Putamen (tissue), 1 donor: Measurements from ENCODE around the gene CAMK4.

ENCODE experiments used
- DNase-seq: peaks from one replicate; pipeline ENCODE4 v3.0.0-alpha.2; 2016; ENCODE audit warnings: low spot score

Gene CAMK4

DNA sequence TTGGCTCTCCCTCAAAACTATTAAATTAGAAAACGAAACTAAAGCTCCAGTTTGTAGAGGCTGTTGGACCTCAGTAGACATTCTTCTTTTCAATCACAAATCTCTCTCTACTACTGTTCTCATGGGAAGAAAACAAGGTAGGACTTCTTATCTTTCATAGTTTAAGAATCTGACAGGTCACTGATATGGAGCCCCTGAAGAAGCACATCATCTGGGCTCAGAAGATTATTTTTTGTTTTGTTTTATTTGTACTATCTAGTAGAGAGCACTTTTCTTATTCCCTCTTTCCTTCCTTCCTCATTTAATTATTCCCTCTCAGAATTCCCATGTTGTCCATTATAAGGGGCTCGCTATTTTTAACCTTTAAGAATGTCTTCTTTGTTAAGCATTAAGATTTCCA is 261.9 kb downstream of the CAMK4 start:
- no peak for DNase-seq

DNA sequence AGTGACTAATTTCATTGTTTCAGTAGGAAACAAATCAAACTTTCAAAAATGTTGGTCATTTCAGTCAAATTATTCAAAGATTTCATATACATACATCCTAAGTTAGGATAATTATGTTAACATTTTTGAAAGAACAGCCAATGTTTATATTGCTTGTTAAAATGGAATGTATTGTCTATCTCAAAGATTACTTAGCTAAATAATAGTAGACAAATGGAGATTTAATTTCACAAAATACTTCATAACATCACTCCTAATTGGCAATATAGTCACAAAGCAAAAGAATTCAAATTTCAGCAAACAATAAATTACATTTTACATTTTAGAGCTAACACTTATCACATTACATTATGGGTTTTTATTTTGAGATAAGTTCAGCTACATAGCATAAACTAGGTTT is 262.7 kb downstream of the CAMK4 start:
- no peak for DNase-seq

DNA sequence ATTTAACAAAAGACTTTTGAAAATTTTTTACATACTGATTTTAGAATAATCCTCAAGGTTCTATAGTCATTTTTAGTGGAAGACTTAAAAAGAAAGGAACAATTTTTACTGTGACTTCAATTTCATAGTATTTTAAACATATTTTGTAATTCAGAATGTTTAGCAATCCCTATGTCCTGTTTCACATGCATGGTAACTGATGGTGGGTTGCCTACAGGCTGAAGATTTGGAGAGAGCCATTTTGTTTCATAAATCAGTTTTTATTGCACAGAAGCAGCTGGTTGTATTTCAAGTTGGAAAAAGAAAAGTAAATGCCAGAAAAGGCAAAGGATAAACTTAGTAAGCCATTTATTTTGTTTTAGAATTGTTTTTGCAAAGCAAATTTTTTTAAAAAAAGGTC is 264.2 kb downstream of the CAMK4 start:
- DNase-seq: no peak

DNA sequence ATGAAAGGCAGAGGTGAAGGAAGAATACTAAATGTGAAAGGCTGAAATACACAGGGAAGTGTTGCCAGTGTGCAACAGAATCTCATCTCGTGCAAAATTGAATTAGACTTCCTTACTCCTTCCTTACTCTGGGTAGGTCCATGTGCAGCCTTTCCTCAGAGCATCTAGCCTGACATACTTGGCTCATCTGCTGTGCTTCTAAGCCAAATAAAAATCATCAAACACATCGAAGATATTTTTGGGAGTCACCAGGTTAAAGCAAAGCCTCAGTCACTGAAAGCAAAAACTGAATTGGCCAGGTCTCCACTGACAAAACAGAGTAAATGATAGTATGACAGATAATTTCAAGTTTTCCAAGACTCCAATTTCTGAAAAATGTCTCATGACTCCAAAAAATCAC is 268.8 kb downstream of the CAMK4 start:
- DNase-seq: no peak

DNA sequence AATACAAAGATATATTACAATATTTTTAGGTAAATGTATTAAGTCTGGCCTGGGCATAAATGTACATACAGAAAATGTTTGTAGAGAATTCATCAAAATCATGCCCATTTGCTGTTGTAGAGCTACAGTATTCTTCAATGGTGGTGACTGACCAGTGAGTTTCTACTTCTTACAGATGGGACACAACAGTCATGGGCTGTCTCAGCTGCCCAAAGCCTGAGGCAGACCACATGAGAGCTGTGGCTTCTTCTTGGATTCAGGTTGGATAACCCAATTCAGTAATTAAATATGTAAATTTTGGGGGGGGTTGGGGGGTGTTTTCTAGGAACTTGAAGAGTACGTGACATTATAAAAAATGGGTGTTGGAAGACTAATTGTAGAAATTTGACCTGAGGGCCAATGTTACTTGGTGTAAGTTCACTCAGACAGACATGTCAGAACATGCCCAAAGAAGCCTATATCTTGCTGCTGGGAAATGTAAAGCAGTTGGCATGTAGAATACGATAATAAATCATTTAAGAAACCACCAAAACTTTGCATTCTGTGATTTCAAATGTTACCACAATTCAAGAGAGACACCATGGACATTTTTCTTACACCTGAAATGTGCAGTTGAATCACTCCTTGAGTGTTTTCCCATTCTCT is 270.3 kb downstream of the CAMK4 start:
- no peak for DNase-seq

DNA sequence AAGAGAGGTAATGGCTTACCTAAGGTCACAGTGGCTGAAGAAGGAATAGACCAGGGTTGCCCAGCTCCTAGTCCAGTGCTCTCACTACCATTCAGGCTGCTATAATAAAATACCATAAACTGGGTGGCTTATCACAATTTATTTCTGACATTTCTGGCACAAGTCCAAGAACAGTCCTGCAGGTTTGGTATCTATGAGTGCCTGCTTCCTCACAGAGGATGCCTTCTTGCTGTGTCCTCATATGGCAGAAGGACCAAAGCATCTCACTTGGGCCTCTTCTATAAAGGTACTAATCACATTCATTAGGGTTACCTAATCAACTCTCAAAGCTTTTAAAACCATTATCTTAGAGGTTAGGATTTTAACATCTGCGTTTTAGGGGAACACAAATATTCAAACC is 271.0 kb downstream of the CAMK4 start:
- no peak for DNase-seq

DNA sequence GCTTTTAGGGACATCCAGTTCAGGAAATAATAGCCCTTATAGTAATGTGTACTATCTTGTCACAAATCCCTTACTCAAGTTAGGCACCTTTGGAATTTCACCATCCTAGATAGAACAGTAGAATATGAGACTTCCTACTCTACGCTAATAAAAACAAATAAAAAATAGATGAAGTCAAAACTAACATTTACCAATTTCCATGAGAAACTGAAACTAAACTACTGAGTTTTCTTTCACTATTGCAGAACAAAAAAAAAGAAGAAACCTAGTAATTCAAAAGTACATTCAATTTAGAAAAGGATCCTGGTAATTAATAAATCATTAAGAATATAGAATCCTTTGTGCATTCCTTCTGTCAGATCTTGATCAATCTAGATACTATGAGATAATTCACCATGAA is 274.2 kb downstream of the CAMK4 start:
- DNase-seq: no peak

DNA sequence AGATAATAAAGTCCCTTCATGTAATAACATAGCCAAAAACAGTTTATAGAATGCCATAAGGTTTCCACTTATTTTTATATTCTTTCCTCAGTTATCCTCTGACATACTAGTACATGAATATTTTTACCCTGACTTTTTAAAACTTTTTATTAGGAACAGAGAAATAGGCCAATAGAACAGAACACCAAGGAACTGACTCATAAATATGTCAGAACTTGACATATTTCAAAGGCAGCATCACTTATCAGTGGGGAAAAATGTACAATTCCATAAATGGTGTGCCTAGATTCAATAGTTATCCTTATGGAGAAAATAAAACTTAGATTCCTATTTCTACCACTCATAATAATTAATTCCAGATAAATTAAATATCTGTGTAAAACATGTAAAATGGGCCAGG is 278.8 kb downstream of the CAMK4 start:
- peak; percentile 34 for DNase-seq

DNA sequence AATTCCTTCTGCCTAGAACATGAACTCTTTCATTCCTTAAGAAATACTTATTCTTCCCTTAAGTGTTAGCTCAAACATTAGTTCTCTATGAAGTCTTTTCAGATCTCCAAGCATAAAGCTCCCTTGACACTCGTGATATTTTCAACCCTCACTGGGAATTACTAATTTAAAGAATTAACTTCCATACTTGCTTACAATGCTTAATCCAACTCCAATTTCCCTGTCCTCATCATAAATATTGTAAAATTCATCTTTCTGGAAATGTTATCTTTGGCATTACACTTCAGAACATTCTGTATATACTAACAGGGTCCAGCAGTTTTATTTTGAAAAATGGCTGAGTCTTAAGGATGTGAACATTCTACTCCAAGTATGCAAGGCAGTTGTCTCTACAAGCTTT is 280.9 kb downstream of the CAMK4 start:
- no peak for DNase-seq

DNA sequence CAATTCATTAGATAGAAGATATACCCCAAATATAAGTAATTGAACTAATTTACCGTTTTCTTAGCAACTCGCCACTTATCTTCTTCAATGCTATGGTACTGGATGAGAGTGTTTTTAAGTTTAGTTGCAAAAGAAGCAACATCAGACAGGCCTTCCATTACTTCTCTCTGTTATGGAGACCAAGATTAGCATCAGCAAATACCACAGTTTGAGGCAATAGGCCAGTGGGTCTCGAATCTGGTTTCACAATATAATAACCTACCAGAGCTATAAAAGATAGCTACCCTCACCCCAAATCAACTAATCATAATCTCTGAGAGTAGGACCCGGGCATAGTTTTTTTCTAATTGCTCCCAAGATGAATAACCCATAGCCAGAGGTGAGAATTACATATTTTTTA is 283.1 kb downstream of the CAMK4 start:
- no peak for DNase-seq

DNA sequence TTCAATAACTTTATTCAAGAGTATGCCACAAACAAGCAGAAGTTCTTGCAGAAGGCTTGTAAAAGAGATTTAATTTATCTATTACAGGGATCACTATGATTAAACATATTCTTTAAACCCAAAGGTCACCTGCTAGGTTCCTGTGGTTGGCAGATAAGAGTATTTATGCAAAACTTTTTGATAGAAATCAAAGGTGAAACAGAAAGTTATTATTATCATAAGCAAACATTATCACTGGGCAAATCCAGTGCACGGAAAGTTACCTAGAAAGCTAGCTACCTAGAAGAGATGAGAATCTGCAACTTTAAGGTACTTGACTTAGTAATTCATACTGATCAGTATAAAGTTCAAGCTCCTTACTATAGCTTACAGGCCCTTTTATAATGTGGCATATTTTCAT is 284.9 kb downstream of the CAMK4 start:
- DNase-seq: no peak

DNA sequence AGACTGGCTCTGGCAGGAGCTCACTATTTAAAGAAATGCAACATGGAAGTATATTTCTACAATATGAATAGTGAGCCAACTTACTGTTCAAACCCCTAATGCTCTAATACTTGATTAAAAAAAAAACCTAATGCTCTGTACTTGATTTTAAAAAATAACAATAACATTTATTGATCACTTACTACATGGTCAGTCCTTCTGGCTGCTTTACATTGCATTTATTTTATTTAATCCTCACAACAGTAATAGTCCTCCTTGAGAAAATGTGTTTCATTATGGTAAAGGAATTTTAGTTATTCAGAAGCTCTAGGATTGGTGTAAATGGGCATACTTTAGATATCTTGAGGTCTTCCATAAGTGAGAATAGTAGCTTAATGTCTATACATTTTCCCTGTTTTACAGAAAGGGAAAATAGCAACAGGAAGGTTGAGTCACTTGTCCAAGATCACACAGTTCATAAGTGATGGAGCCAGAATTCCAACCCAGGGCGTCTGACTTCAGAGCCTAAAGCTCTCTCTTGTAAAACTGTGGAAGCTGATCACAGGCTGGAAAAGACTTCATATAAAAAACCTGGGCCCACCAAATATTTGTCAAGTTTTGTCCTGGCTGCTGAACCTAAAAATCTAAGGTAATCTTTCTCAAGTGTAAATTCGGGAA is 287.1 kb downstream of the CAMK4 start:
- no peak for DNase-seq

DNA sequence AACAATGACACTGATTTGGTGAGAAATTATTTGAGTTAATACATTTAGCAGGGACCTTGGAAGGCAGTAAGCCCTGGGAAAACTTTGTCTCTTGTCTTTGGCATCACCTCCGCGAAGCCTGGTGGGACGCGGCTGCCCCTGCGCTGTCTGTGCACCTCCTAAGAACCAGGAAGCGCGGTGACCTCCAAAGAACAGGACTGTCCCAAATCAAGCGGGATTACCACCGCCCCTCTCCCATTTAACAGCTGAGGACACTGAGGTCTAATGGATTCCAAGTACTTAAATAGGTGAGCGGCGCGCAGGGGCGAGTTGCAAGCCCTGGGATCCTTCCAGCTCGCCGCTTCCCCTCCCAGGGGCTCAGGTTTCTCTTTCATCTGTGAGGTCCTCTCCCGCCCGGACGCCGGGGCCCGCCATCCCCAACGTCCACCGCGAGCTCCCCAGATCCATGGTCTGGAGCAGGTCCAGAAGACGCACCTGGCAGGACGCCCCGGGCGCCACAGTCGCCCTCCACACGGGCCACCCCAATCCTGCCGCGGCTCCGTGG is 287.7 kb downstream of the CAMK4 start:
- DNase-seq: peak; percentile 21

DNA sequence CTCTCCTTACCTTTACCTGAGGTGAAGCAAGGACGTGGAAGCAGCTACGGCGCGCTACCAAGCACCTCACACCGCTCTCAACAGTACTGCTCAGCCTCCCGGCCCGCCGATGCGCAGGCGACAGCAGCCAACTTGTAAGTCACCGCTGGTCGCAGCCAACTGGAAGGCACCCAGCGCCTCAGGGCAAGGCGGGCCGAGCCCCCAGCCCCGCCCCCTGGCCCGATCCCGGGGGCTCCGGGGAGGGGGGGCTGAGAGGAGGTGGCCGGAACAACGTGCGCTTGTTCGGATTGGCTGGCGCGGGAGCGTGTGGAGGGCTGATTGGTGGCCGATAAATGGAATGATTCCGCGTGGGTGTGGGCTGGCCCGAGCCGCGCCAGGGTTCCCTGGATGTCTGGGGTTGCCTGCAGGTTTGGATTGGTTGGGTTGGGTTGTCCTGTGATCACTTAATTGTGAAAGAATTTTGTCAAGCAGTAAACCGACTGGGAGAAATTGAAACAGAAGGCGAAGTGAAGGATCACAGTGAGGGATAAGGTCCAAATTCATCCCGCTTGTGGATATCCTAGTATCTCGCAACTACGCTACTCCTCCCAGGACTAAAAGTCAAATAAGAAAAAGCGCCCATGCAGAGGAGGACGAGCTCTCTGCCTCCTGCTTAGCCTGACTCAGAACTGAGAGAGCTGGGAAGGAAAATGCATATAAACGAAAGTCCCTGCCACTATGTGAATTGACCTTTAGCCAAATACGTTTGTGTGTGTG is 288.4 kb downstream of the CAMK4 start, which contains the start of gene STARD4:
Gene STARD4, minus strand, starts transcription at position 161 of the 756 bp plus-strand sequence. CDS start 5,102 bp downstream, outside the sequence.
- DNase-seq: peak; percentile 95

DNA sequence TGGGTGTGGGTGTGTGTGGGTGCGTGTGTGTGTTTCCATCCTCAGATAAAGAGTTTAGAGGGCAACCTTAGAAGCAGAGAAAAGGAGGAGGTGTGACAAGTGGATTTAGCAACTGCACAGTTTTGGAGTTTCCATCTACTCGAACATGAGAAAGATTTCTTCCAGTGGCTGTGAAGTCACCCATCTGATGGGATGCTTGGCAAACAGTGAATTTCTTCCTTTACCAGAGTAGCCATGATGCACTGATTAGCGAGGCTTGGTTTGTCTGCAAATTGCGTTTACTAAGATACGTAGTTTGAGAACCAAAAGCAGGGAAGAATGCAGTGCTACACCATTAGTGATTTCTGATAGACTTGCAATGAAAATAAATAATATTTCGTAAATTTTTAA is 288.9 kb downstream of the CAMK4 start:
- no peak for DNase-seq

DNA sequence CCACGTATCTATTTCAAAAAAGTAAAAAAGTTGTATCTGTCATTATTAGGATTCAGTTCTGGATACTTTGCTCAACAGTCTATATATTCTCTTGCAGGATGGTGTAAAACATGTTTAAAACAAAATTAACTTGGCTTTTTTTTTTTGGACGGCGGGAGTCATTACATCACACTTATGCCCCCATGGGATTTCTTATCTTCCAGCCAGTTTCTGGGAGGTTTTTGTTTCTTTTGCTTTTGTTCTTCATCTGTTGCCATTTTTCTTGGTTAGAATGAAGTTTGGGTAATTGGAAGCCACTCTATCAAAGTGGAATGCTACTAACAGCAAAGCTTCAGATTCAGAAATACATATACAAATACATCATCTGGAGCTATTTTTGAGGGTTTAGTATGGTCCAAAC is 289.9 kb downstream of the CAMK4 start:
- no peak for DNase-seq

DNA sequence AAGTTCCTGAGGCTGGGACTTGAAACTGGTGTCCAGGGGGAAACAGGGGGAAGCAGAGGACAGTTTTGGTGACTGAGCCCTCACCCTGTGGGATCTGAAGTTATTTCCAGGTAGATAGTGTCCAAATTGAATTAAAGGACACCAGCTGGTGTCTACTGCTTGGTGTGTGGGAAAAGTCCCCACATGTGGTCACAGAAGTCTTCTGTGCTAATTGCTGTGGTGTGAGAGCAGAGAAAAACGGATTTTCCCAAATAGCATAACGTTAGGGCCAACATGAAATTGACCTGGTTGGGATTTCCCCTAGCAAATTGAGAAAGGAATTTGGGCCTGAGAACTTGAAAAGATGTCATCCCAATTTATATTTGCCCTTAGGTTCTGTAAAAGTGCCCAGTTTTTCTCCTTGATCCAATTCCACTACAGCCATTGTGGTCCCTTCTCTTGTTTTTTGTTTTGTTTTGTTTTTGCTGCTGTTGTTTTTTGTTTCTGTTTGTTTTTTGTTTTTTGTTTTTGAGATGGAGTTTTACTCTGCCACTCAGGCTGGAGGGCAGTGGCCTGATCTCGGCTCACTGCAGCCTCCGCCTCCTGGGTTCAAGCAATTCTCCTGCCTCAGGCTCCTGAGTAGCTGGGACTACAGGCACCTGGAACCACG is 293.8 kb downstream of the CAMK4 start:
- DNase-seq: no peak

DNA sequence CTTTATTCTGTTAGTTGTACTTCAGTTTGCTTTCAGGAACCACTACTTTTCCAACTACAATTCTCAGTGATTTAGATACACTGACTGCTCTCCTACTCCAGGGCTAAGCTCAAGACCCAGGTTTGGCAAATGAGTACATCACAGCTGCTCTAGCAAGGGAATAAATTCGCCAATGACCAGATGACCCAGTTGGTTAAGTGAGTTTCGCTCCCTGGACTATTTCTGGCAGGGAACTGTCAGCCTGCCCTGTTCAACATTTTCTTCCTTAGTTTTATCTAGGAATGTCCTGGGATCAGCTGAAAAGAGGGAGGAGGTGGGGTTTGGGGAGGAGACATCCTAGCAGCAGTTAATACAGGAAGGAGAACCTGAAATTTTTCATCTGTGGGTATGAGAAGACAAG is 294.6 kb downstream of the CAMK4 start:
- no peak for DNase-seq

DNA sequence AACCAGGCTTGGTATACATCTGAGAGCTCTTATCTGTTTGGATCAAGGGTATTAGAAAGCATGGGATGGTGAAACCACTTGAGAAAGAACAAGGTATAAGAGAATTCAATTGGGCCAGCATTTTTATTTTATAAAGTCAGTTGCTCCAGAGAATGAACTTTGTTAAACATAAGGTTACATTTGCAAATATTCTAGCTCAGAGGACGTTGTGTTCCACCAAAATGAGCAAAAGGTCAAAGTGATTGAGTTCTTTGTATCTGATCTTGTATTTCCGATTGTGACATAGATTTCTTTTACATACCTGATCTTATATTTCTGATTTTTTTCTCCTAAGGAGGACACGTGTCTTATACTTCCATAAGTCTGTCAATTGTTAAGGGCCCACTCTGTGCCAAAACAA is 296.7 kb downstream of the CAMK4 start:
- no peak for DNase-seq

DNA sequence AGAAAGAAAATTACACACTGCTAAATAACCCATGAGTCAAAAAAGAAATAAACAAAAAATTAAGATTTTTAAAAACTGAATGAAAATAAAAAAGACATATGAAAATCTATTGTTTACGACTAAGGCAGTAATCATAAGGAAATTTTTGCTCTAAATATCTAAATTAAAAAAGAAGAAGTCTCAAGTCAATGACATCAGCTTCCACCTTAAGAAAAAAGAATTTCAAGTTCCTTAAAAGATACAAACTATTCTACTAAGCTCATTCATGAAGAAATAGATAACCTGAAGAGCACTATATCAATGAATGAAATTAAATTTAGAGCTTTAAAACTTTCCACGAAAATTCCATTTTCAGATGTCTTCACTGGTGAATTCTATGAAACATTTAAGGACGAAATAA is 303.9 kb downstream of the CAMK4 start:
- DNase-seq: no peak

DNA sequence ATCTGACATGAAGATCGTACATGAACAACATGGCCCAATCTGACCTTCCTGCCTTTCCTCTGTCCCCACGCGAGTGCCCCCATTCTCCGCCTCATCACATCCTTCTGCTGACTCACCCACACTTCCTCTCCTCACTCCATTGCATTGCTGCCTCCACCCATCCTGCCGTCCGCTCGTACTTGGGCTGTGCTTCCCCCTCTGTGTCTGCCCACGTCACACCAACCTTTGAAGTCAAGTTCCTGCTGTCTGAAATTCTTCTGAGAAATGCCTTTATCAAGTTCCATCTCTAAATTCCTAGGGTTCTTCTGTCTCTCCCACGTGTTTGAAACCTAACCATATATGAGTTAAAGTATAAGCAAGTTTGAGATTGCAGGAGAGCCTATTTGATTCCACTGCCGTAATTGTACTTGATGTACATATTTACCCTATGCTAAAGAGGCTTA is 306.1 kb downstream of the CAMK4 start:
- DNase-seq: no peak

DNA sequence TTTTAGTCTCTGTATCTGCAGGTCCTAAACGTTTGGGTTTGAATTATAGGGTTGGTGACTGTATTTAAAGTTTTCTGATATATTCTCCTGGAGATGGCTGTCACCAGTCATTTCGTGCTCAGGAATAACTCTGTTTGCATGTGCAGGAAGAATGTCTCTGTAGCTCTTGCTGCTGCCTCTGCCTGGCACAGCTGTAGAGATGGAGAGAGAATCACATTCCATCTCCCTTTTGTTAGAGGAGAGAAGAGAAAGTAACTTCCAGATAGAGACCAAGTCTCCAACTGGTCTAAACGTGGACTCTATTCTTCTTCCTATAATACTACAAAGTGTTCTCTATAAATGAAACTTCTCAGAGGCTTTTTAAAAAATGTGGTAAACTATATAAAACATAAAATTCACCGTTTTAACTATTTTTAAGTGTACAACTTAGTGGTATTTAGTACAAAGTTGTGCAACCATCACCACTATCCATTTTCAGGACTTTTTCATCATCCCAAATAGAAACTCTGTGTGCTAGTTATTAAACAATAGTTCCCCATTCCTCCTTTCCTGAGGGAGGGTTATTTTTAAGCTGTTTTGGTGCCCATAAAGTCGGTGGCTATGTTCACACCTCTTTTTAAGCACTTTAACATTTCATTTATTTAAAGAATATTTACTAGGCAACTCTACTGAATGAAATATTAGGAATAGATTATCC is 308.9 kb downstream of the CAMK4 start:
- DNase-seq: no peak
